GM18499 (cell line): ENCODE measurements around the gene MRPL48.
"Not testable (repeated sequence)": the region's sequence is repeated elsewhere in the genome, so short reads cannot be mapped to it uniquely, and the experiment has no call there.

Experiments used
- ATAC-seq: cut with Tn5 transposase; IDR thresholded peaks from one replicate; pipeline ENCODE4 v1.9.1; 2021; ENCODE audit warnings: moderate number of reproducible peaks; ENCODE audit not compliant: insufficient read depth, unreplicated experiment

MRPL48 gene

DNA sequence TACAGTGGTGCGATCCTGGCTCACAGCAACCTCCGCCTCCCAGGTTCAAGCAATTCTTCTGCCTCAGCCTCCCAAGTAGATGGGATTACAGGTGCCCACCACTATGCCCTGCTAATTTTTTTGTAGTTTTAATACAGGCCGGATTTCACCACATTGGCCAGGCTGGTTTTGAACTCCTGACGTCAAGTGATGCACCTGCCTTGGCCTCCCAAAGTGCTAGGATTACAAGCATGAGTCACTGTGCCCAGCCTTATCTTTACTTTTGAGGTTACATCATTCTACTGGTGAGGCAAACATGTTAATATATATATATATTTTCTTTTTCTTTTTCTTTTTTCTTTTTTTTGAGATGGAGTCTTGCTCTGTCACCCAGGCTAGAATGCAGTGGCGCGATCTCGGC lies 16.9 kb upstream of the MRPL48 start:
- not testable (repeated sequence) for ATAC-seq

GRCh38 chr11:73779084-73779902 lies 8.4 kb upstream of the MRPL48 start:
- ATAC-seq: peak; percentile 81

DNA sequence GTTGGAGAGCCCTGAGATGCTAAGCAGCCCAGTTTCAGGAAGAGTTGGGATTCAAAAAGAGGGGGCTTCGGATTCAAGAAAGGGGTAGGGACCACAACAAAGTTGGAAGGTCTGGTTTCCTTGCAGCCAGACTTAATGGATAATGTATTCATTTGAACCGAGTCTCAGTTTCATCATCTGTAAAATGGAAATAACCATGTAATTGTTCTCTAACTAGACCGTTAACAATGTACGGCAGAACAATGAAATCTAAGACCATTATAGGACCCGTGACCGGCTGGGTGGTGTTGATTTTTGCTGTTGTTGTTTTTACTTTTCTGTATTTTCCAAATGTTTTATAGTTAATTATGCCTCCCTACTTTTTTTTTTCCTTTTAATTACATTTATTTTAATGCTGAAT lies 6.4 kb upstream of the MRPL48 start:
- no peak for ATAC-seq

DNA sequence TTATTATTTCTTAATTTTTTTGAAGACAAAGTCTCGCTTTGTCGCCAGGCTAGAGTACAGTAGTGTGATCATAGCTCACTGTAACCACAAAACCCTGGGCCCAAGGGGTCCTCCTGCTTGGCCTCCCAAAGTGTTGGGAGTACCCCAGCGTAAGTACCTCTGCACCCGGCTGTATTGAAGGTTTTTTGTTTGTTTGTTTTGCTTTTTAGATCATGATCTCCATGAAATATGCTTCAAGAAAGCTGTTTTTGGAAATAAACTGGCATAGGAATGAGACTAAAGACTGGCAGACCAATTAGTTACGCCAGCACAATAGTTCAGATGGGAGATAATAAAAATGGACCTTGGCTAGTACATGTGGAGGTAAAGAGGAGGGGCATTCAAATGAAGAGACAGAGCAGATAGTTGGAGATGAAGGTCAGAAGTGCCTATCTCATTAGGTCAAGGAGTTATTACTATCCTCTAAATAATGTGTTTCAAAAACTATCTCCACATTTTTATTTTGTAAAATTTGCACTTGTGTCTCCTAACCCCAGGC lies 4.1 kb upstream of the MRPL48 start:
- no peak for ATAC-seq

GRCh38 chr11:73784080-73784634 lies 3.5 kb upstream of the MRPL48 start:
- ATAC-seq: no peak

- no peak for ATAC-seq
Measured at GRCh38 chr11:73784734-73785133, 2.9 kb upstream of the MRPL48 start.

DNA sequence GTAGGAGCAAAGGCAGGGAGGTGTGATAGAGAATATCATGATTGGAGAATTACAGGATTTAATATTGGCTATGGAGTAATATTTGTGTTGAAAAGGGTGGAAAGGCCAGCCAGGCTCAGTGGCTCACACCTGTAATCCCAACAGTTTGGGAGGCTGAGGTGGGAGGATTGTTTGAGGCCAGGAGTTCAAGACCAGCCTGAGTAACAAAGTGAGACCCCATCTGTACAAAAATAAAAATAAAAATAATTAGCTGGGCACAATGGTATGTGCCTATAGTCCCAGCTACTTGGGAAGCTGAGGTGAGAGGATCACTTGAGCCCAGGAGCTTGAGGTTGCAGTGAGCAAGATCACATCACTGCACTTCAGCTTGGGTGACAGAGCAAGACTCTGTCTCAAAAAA lies 2.2 kb upstream of the MRPL48 start:
- not testable (repeated sequence) for ATAC-seq

- no peak for ATAC-seq
Measured at GRCh38 chr11:73787051-73787642, 527 bp upstream of the MRPL48 start.

DNA sequence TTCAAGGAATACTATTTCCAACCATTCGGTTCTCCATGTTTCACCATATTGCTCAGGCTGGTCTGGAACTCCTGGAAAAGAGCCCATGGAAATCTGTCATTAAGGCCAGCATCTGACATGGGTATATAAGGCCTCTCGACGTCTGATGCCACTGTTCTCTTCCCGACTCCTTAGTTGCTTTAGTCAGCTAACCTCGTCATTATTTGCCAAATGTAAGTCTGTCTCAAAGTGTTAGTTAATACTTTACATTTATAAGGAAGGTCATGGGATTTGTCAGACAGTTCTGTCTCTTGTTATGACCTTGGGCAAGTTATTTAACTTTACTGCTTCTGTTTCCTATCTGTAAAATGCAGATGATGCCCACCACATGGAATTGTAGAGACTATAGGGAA lies 1.6 kb downstream of the MRPL48 start:
- ATAC-seq: no peak

GRCh38 chr11:73792584-73792983 lies 4.9 kb downstream of the MRPL48 start:
- ATAC-seq: no peak

DNA sequence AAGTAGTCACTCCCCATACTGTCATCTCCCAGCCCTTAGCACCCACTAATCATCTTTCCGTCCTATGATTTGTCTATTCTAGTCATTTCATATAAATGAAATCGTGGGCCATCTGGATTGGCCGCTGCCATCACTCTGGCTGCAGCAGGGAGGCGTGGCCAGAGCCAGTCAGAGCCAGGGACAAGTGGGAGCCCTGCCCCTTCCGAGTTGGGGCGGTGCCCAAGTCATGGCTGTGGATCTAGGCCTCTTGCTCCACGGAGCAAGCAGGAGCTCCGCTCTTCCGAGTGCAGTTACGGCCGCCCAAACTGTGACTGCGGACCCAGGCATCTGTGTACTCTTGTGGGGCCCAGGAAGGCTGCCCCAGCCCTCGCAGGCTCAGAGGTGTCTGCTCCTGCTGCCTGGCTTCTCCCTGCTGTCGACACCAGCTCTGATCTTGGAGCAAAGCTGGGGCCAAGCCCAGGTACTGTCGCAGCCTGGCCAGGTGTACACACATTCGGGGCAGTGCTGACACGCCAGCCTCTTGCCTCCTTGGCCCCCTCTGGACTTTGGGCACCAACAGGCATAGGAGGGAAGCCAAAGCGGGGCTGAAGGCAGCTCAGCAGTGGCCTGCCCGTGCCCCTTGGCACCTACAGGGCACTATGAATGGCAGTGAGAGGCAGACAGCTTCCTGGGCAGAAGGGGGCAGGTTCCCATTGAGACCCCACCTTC lies 8.4 kb downstream of the MRPL48 start:
- ATAC-seq: no peak

DNA sequence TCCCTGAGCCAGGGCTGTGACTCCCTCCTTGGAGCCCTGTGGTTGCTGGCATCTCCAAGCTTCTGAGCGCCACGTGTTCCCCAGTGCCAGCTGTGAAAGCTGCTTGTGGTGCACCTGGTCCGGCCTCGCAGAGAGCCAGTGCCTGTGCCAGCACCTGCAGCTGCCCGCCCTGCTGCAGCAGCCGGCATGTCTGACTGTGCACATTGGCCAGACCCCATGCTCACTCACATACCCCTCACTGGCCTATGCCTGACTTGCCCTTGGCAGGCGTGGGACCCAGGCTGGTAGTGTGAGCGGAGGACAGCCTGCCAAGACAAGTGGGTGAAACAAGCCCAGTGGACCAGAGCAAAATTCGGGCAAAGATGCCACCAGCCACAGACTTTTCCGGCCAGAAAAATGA lies 9.8 kb downstream of the MRPL48 start:
- ATAC-seq: no peak

DNA sequence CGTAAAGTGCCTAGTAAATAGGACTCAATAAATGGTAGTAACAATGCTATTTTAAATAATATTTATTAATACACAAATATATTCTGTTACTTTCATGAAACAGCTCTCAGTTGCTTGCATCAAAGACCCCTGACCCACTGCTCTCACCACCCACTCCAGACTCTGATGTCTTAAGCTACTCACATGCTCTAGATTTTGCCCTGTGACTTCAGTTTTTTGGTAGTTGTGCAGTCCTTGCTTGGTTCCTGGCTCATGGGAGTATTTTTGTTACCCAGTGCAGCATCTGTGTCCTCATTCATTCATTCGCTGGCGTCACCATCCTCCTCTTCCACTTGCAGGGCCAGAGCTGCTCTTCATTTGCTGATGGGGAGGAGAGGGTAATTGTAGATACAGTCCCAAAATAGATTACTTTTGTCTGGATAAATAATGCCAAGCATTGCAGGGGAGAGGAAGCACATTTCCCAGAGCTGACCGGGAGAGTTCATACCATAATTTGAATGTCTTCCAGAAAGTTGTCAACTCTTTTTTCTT lies 12.7 kb downstream of the MRPL48 start:
- no peak for ATAC-seq

DNA sequence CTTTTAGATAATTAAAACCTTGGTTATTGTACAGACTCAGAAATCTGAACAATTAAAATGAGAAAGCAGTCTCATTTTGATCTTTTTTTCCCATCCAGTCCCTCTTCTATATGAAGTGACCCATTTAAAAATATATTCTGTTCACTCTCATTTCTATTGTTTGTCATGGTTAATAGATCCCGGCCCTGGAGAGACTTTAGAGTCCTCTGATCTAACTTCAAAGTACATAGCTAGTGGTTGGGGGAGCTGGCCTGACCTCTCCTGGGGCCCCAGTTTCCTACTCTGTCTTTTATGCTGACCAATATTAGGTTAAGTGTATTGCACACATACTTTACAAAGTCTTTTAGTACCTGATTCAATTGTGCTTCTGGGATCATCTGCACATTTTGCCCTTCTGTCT lies 13.5 kb downstream of the MRPL48 start:
- no peak for ATAC-seq

GRCh38 chr11:73804712-73805111 lies 17.0 kb downstream of the MRPL48 start:
- ATAC-seq: no peak

DNA sequence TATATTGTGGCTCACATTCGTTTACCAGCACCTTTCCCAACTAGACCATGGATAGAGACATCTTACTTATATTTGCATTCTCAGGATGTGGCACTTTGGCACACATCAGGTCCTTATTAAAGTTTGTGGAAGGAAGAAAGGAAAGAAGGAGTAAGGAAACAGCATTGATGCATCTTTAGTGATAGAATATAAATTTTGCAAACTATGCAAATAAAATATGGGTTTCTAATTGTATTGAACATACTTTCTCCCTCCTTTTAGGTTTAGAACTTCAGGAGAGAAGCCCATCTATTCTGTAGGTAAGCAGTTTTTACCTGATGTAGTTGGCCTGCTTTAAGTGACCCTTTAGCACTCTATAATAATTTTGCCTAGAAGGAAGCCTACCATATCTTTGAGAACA lies 20.4 kb downstream of the MRPL48 start:
- no peak for ATAC-seq

- no peak for ATAC-seq
Measured at GRCh38 chr11:73810637-73811036, 23.0 kb downstream of the MRPL48 start.

GRCh38 chr11:73812234-73812633 lies 24.6 kb downstream of the MRPL48 start:
- ATAC-seq: no peak

DNA sequence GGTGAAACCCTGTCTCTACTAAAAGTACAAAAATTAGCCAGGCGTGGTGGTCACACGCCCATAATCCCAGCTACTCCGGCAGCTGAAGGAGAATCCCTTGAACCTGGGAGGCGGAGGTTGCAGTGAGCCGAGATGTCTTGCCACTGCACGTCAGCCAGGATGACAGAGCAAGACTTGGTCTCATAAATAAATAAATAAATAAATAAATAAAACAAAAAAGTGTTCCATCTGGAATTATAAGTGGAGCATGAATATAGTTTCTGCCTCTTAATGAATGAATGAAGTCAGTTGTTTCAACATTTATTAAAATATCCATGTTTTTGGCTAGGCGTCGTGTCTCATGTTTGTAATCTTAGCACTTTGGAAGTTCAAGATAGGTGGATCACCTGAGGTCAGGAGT lies 27.1 kb downstream of the MRPL48 start:
- ATAC-seq: no peak

- no peak for ATAC-seq
Measured at GRCh38 chr11:73818846-73819245, 31.2 kb downstream of the MRPL48 start.

GRCh38 chr11:73830261-73830660 lies 42.6 kb downstream of the MRPL48 start:
- ATAC-seq: no peak
